ENCODE measurements around the gene SLC19A1. TPM values are rescaled to one million over a fixed set of nuclear protein-coding genes. Genes with fewer than 3 reads are reported as not detected.

Gene SLC19A1
- total RNA-seq, 1 experiment from 2014 or later, result 25.0 TPM

GRCh38 chr21:45506836-45507522, 35.3 kb downstream of the SLC19A1 start:
- H3K79me2 ChIP-seq (ENCODE audit: low read depth), result no peaks in the 10 kb centered on the region
- H3K4me3 ChIP-seq, result no peak overlapping the region
- no peak overlapping the region for H3K27ac ChIP-seq
- H4K20me1 ChIP-seq (ENCODE audit: insufficient read depth), result no peaks in the 10 kb centered on the region
- H3K4me1 ChIP-seq (replicated peaks; ENCODE audit: insufficient read depth), result peaks cover 6% of the 10 kb centered on the region
- intact Hi-C loops (cut with micrococcal nuclease; ENCODE audit: unreplicated experiment), result no loop called here
- no peak overlapping the region for H3K4me2 ChIP-seq
- no TSS peak for BruUV-seq (replicated peaks)
- H3F3A ChIP-seq (ENCODE audit: insufficient read depth, low read depth), result peaks cover 4% of the 10 kb centered on the region; the same call in 1 of the 2 replicates
- H3K36me3 ChIP-seq (ENCODE audit: low read depth), result no peaks in the 10 kb centered on the region
- ChIA-PET CTCF (no interaction called here), POLR2A (ENCODE audit: unreplicated experiment) (no interaction called here)
- no peak for DNase-seq
- no peaks in the 10 kb centered on the region for H3K9me2 ChIP-seq (ENCODE audit: insufficient read depth)
- H2AFZ ChIP-seq, result no peak overlapping the region
- no peak for TF ChIP-seq EZH2 (IDR thresholded peaks at IDR 0.05; ENCODE audit: low read depth)
- TF ChIP-seq, protein P1, sequence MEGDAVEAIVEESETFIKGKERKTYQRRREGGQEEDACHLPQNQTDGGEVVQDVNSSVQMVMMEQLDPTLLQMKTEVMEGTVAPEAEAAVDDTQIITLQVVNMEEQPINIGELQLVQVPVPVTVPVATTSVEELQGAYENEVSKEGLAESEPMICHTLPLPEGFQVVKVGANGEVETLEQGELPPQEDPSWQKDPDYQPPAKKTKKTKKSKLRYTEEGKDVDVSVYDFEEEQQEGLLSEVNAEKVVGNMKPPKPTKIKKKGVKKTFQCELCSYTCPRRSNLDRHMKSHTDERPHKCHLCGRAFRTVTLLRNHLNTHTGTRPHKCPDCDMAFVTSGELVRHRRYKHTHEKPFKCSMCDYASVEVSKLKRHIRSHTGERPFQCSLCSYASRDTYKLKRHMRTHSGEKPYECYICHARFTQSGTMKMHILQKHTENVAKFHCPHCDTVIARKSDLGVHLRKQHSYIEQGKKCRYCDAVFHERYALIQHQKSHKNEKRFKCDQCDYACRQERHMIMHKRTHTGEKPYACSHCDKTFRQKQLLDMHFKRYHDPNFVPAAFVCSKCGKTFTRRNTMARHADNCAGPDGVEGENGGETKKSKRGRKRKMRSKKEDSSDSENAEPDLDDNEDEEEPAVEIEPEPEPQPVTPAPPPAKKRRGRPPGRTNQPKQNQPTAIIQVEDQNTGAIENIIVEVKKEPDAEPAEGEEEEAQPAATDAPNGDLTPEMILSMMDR (conservative IDR thresholded peaks at IDR 0.05), result no peak
- H3K9me3 ChIP-seq (ENCODE audit: insufficient read depth, low read depth), result no peaks in the 10 kb centered on the region
- no peaks in the 10 kb centered on the region for H3K27me3 ChIP-seq (ENCODE audit: insufficient read depth, low read depth)

GRCh38 chr21:45506241-45506817, 35.9 kb downstream of the SLC19A1 start:
- TF ChIP-seq EZH2 (IDR thresholded peaks at IDR 0.05; ENCODE audit: low read depth), result no peak
- TF ChIP-seq, protein P1 (conservative IDR thresholded peaks at IDR 0.05), result no peak
- no peak overlapping the region for H3K4me2 ChIP-seq
- H3K4me1 ChIP-seq (replicated peaks; ENCODE audit: insufficient read depth), result no peaks in the 10 kb centered on the region
- no peaks in the 10 kb centered on the region for H3K79me2 ChIP-seq (ENCODE audit: low read depth)
- no peaks in the 10 kb centered on the region for H3K36me3 ChIP-seq (ENCODE audit: low read depth)
- H3K9me2 ChIP-seq (ENCODE audit: insufficient read depth), result no peaks in the 10 kb centered on the region
- DNase-seq, result no peak
- H3K4me3 ChIP-seq, result no peak overlapping the region
- intact Hi-C loops (cut with micrococcal nuclease; ENCODE audit: unreplicated experiment), result no loop called here
- no peaks in the 10 kb centered on the region for H3F3A ChIP-seq (ENCODE audit: insufficient read depth, low read depth)
- no peak overlapping the region for H2AFZ ChIP-seq
- CTCF ChIA-PET, result no interaction called here
- no peaks in the 10 kb centered on the region for H3K27me3 ChIP-seq (ENCODE audit: insufficient read depth, low read depth)
- H3K27ac ChIP-seq, result no peak overlapping the region
- BruUV-seq (replicated peaks), result no TSS peak
- POLR2A ChIA-PET (ENCODE audit: unreplicated experiment), result no interaction called here
- no peaks in the 10 kb centered on the region for H4K20me1 ChIP-seq (ENCODE audit: insufficient read depth)
- H3K9me3 ChIP-seq (ENCODE audit: insufficient read depth, low read depth), result no peaks in the 10 kb centered on the region

DNA sequence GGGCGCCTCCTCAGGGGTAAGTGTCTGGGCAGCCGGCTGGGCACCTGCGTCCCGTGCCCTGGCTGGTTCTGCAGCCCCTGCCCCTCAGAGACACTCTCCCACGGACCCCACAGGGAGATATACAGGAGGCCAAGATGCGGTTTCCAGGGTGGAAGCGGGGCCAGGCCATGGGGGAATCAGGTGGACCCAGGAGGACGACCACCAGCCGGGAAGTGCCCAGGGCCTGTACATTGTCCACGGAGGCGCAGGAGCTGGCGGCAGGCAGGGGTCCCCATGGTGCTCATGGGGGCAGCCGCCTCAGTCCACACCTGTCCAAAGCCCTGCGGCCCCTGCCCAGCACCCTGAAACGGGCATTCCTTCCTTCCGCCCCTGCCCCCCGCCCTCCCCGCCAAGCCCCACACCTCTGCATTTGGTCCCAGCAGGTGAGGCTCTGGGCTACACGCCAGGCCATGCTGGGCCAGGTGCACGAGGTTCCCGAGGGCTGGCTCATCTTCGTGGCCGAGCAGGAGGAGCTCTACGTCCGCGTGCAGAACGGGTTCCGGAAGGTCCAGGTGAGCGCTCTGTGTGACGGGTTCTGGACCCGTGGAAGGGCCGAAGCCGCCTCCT, 36.7 kb downstream of the SLC19A1 start:
- ChIA-PET POLR2A (ENCODE audit: unreplicated experiment) (no interaction called here), CTCF (no interaction called here)
- Histone ChIP-seq H3K4me1 (replicated peaks; ENCODE audit: insufficient read depth) (no peaks in the 10 kb centered on the region), H3K4me2 (no peak overlapping the region), H3K79me2 (ENCODE audit: low read depth) (no peaks in the 10 kb centered on the region), H2AFZ (no peak overlapping the region), H3K9me3 (ENCODE audit: insufficient read depth, low read depth) (no peaks in the 10 kb centered on the region), H3F3A (ENCODE audit: insufficient read depth, low read depth) (no peaks in the 10 kb centered on the region), H4K20me1 (ENCODE audit: insufficient read depth) (no peaks in the 10 kb centered on the region), H3K27ac (no peak overlapping the region), H3K4me3 (no peak overlapping the region), H3K36me3 (ENCODE audit: low read depth) (no peaks in the 10 kb centered on the region), H3K9me2 (ENCODE audit: insufficient read depth) (no peaks in the 10 kb centered on the region), H3K27me3 (ENCODE audit: insufficient read depth, low read depth) (no peaks in the 10 kb centered on the region)
- no peak for DNase-seq
- BruUV-seq (replicated peaks), result no TSS peak
- TF ChIP-seq, protein P1 (conservative IDR thresholded peaks at IDR 0.05), result no peak
- TF ChIP-seq EZH2 (IDR thresholded peaks at IDR 0.05; ENCODE audit: low read depth), result no peak
- intact Hi-C loops (cut with micrococcal nuclease; ENCODE audit: unreplicated experiment), result no loop called here

All from PC-9 (cell line).